Right cardiac atrium (tissue), 5 donors: ENCODE measurements around the gene VSIG10L2. TPM values are rescaled to one million over a fixed set of nuclear protein-coding genes. Genes with fewer than 3 reads are reported as not detected.

Experiments
- ATAC-seq, 2 donors: fragments of 200-7000 bp; cut with Tn5 transposase; one replicate each; pipeline versions ENCODE4 v1.8.0 to v1.9.1; 2020; ENCODE audit warnings: moderate library complexity in 2 of 2, mild to moderate bottlenecking in 1 of 2
- DNase-seq, 3 donors: peaks; one replicate each; pipeline ENCODE4 v3.0.0-alpha.2; 2020
- H3K27ac ChIP-seq: one replicate; pipeline ENCODE4 v1.5.1; 2013; ENCODE audit warnings: mild to moderate bottlenecking, low read length, control low read depth, moderate library complexity
- H3K27me3 ChIP-seq: one replicate; pipeline ENCODE4 v1.6.1; 2013; ENCODE audit not compliant: control insufficient read depth, insufficient read depth
- H3K4me1 ChIP-seq: one replicate; pipeline ENCODE4 v1.6.1; 2013; ENCODE audit warnings: low read length; ENCODE audit not compliant: control insufficient read depth, insufficient read depth
- H3K4me3 ChIP-seq: one replicate; pipeline ENCODE4 v1.5.1; 2013; ENCODE audit warnings: low read length, control low read depth
- H3K9me3 ChIP-seq: one replicate; pipeline ENCODE4 v1.6.1; 2013; ENCODE audit warnings: low read length; ENCODE audit not compliant: control insufficient read depth
- WGBS: extraction: QIAGEN DNeasy Blood & Tissue Kit; methylation state at CpG from one replicate; pipeline ENCODE4 v1.1.7; 2013; 5-methylcytosine and 5-hydroxymethylcytosine counted together
- intact Hi-C, 4 donors: fragments of 100-400 bp; cut with DNase I; formaldehyde crosslinking; loops; one replicate each; pipeline versions ENCODE4 v1.11.0 to v1.14.0; 2022 to 2023
- polyA plus RNA-seq: library from polyadenylated mRNA; stranded (reverse); fragments of 200-250 nt; gene quantifications from one replicate; pipeline ENCODE4 v1.2.3, GENCODE V29; 2013
- total RNA-seq, 4 donors: library from RNA; stranded (reverse); fragmentation: NEBNext Ultra II Directional; extraction: Animal tissue kit (Norgen Biotek cat#: 25700); gene quantifications; one replicate each; pipeline ENCODE4 v1.2.1, GENCODE V29; 2021
- donor health status: healthy with polysubstance abuse.
- donor health status: DM: no; HTN: yes; CAD: no.
- donor health status: DM: no; HTN: no; CAD: no.
- donor health status: DM: no; HTN: yes; CAD: no; lungs with severe emphysema.
- donor health status: DM: yes; HTN: yes; CAD: no.

VSIG10L2 gene
- total and polyA plus RNA-seq, 5 donors: 0.29 to 0.50 TPM; not detected in 3

- intact Hi-C loops: no loop called here
- 63% methylated on average over 5 of the region's 5 CpGs for WGBS
- Histone ChIP-seq H3K27me3 (no peaks in the 10 kb centered on the region), H3K27ac (no peak overlapping the region), H3K4me1 (peaks cover 3% of the 10 kb centered on the region), H3K9me3 (no peaks in the 10 kb centered on the region), H3K4me3 (no peak overlapping the region)
- DNase-seq (no peak), ATAC-seq (no peak)
Observed at GRCh38 chr11:125987066-125987641, 41.3 kb downstream of the VSIG10L2 start.

GRCh38 chr11:125990244-125990643 is 44.4 kb downstream of the VSIG10L2 start:
- DNase-seq: no peak
- 24% methylated on average over 3 of the region's 3 CpGs for whole genome bisulfite sequencing

GRCh38 chr11:125992893-125993292 is 47.0 kb downstream of the VSIG10L2 start:
- no peak for ATAC-seq

More at GRCh38 chr11:125990244-125990643, 44.4 kb downstream of the VSIG10L2 start:
- Histone ChIP-seq H3K4me1 (peaks cover 3% of the 10 kb centered on the region), H3K4me3 (no peak overlapping the region), H3K9me3 (no peaks in the 10 kb centered on the region), H3K27ac (no peak overlapping the region), H3K27me3 (no peaks in the 10 kb centered on the region)
- ATAC-seq: peak; percentile 74 to 84
- intact Hi-C loops: no loop called here

GRCh38 chr11:125994509-125994908 is 48.7 kb downstream of the VSIG10L2 start:
- intact Hi-C loops: no loop called here
- Histone ChIP-seq H3K27ac (no peak overlapping the region), H3K27me3 (no peaks in the 10 kb centered on the region), H3K9me3 (no peaks in the 10 kb centered on the region), H3K4me1 (peaks cover 4% of the 10 kb centered on the region), H3K4me3 (no peak overlapping the region)
- no peak for ATAC-seq
- DNase-seq: no peak
- WGBS: 93% methylated on average over 5 of the region's 5 CpGs

More at GRCh38 chr11:125992893-125993292, 47.0 kb downstream of the VSIG10L2 start:
- no peak for DNase-seq
- WGBS: 96% methylated on average over 7 of the region's 7 CpGs
- no peaks in the 10 kb centered on the region for H3K9me3 ChIP-seq
- H3K4me3 ChIP-seq: no peak overlapping the region
- intact Hi-C loops: no loop called here
- peaks cover 3% of the 10 kb centered on the region for H3K4me1 ChIP-seq
- no peak overlapping the region for H3K27ac ChIP-seq
- H3K27me3 ChIP-seq: no peaks in the 10 kb centered on the region

GRCh38 chr11:125995313-125995712 is 49.5 kb downstream of the VSIG10L2 start:
- Histone ChIP-seq H3K9me3 (no peaks in the 10 kb centered on the region), H3K4me1 (peaks cover 1% of the 10 kb centered on the region), H3K27me3 (no peaks in the 10 kb centered on the region), H3K4me3 (no peak overlapping the region), H3K27ac (no peak overlapping the region)
- DNase-seq (no peak), ATAC-seq (no peak)
- WGBS: 76% methylated on average over 5 of the region's 5 CpGs
- intact Hi-C loops: no loop called here

GRCh38 chr11:125998267-125998666 is 52.4 kb downstream of the VSIG10L2 start:
- H3K27me3 ChIP-seq: no peaks in the 10 kb centered on the region
- intact Hi-C loops: no loop called here

GRCh38 chr11:125999234-125999880 is 53.5 kb downstream of the VSIG10L2 start:
- H3K4me1 ChIP-seq: peaks cover 1% of the 10 kb centered on the region
- ATAC-seq: no peak
- H3K4me3 ChIP-seq: no peak overlapping the region
- WGBS: 82% methylated on average over 6 of the region's 6 CpGs
- no peak for DNase-seq
- no peaks in the 10 kb centered on the region for H3K9me3 ChIP-seq
- intact Hi-C loops: no loop called here
- no peaks in the 10 kb centered on the region for H3K27me3 ChIP-seq
- H3K27ac ChIP-seq: no peak overlapping the region

More at GRCh38 chr11:125998267-125998666, 52.4 kb downstream of the VSIG10L2 start:
- Histone ChIP-seq H3K4me3 (no peak overlapping the region), H3K9me3 (no peaks in the 10 kb centered on the region), H3K4me1 (peaks cover 1% of the 10 kb centered on the region), H3K27ac (no peak overlapping the region)
- no peak for DNase-seq
- no peak for ATAC-seq
- 95% methylated on average over 5 of the region's 5 CpGs for WGBS

GRCh38 chr11:126002181-126002580 is 56.3 kb downstream of the VSIG10L2 start:
- DNase-seq (no peak), ATAC-seq (no peak)
- H3K4me3 ChIP-seq: no peak overlapping the region
- no peak overlapping the region for H3K27ac ChIP-seq
- intact Hi-C loops: no loop called here
- WGBS: 86% methylated on average over 4 of the region's 4 CpGs
- H3K27me3 ChIP-seq: no peaks in the 10 kb centered on the region
- H3K4me1 ChIP-seq: peaks cover 1% of the 10 kb centered on the region
- no peaks in the 10 kb centered on the region for H3K9me3 ChIP-seq

Other genes starting within 250 kb of the VSIG10L2 start
- gene PATE1, start 199.8 kb upstream of the VSIG10L2 start, total RNA-seq: not detected
- gene PATE1, start 199.8 kb upstream of the VSIG10L2 start, polyA plus RNA-seq: not detected
- gene PATE2, start 167.2 kb upstream of the VSIG10L2 start, total RNA-seq: not detected
- gene PATE2, start 167.2 kb upstream of the VSIG10L2 start, polyA plus RNA-seq: not detected
- gene PATE3, start 157.9 kb upstream of the VSIG10L2 start, total RNA-seq: not detected
- gene PATE3, start 157.9 kb upstream of the VSIG10L2 start, polyA plus RNA-seq: not detected
- gene PATE4, start 112.7 kb upstream of the VSIG10L2 start, total RNA-seq: not detected
- gene PATE4, start 112.7 kb upstream of the VSIG10L2 start, polyA plus RNA-seq: not detected
- 1 to 10 TPM; 4.3 to 7.2 (median 5.2) TPM for gene HYLS1, start 58.4 kb upstream of the VSIG10L2 start, total RNA-seq
- 4.9 TPM for gene HYLS1, start 58.4 kb upstream of the VSIG10L2 start, polyA plus RNA-seq
- 1 to 10 TPM; 6.1 to 9.5 (median 9.2) TPM for gene PUS3, start 42.8 kb upstream of the VSIG10L2 start, total RNA-seq
- gene PUS3, start 42.8 kb upstream of the VSIG10L2 start, polyA plus RNA-seq: 5.7 TPM
- gene DDX25, start 41.5 kb upstream of the VSIG10L2 start, total RNA-seq: not detected
- gene DDX25, start 41.5 kb upstream of the VSIG10L2 start, polyA plus RNA-seq: 0.05 TPM
- 10 to 100 TPM; 18.4 to 32.2 (median 23.5) TPM for gene CDON, start 116.8 kb downstream of the VSIG10L2 start, total RNA-seq
- 4.4 TPM for gene CDON, start 116.8 kb downstream of the VSIG10L2 start, polyA plus RNA-seq